Kidney epithelial cell (primary cell): ENCODE measurements around the gene PHOSPHO1. TPM values are rescaled to one million over a fixed set of nuclear protein-coding genes. Genes with fewer than 3 reads are reported as not detected.

Experiments used
- DNase-seq: peaks from one replicate; pipeline ENCODE4 v3.0.0-alpha.2; 2010; ENCODE audit warnings: low read depth
- H3K27me3 ChIP-seq: 2 replicates; pipeline ENCODE4 v1.6.0; 2011; ENCODE audit warnings: low read length; ENCODE audit not compliant: control insufficient read depth, insufficient read depth
- H3K36me3 ChIP-seq: 2 replicates; pipeline ENCODE4 v1.5.1; 2011; ENCODE audit warnings: low read length; ENCODE audit not compliant: control insufficient read depth, insufficient read depth
- H3K4me3 ChIP-seq: 2 replicates; pipeline ENCODE4 v1.5.1; 2011; ENCODE audit warnings: low read depth, mild to moderate bottlenecking, control low read depth, low read length
- CTCF ChIP-seq: IDR thresholded peaks from 2 replicates; pipeline ENCODE4 v1.5.1; 2011; ENCODE audit warnings: mild to moderate bottlenecking, moderate library complexity, low read length, control low read depth, inconsistent platforms; ENCODE audit not compliant: insufficient read depth, poor library complexity, severe bottlenecking
- total RNA-seq: library from RNA; depleted of rRNA; stranded (reverse); fragments of >200 nt; gene quantifications from 2 replicates; pipeline ENCODE4 v1.2.3, GENCODE V29; 2015

PHOSPHO1 gene
- total RNA-seq, 1 donor from 2014 or later = not detected

- TF ChIP-seq CTCF = no peak
- Histone ChIP-seq H3K36me3 (no peaks in the 10 kb centered on the region), H3K4me3 (peak overlapping the region; percentile 72), H3K27me3 (peaks cover 45% of the 10 kb centered on the region)
- DNase-seq = no peak
Observed at GRCh38 chr17:49229805-49230600, 584 bp downstream of the PHOSPHO1 start.

- Histone ChIP-seq H3K36me3 (no peaks in the 10 kb centered on the region), H3K4me3 (no peak overlapping the region), H3K27me3 (peaks cover 53% of the 10 kb centered on the region)
- no peak for TF ChIP-seq CTCF
- DNase-seq = no peak
Observed at GRCh38 chr17:49229076-49229804, 1.3 kb downstream of the PHOSPHO1 start.

GRCh38 chr17:49227436-49228261 is 2.9 kb downstream of the PHOSPHO1 start:
- Histone ChIP-seq H3K27me3 (peaks cover 69% of the 10 kb centered on the region), H3K4me3 (no peak overlapping the region), H3K36me3 (no peaks in the 10 kb centered on the region)
- no peak for DNase-seq
- peak; percentile 81 for TF ChIP-seq CTCF

GRCh38 chr17:49226771-49227435 is 3.7 kb downstream of the PHOSPHO1 start:
- DNase-seq = no peak
- no peak overlapping the region for H3K4me3 ChIP-seq
- H3K27me3 ChIP-seq = peaks cover 76% of the 10 kb centered on the region
- TF ChIP-seq CTCF = no peak
- H3K36me3 ChIP-seq = no peaks in the 10 kb centered on the region

- Histone ChIP-seq H3K36me3 (no peaks in the 10 kb centered on the region), H3K4me3 (no peak overlapping the region), H3K27me3 (peaks cover 65% of the 10 kb centered on the region)
- DNase-seq = no peak
- no peak for TF ChIP-seq CTCF
Observed at GRCh38 chr17:49225554-49226236, 4.9 kb downstream of the PHOSPHO1 start.
